ENCODE results near the gene TMA7. TPM values are rescaled to one million over a fixed set of nuclear protein-coding genes. Genes with fewer than 3 reads are reported as not detected.

The TMA7 gene
- total and polyA plus RNA-seq, 2 of the 13 experiments (the other 11 are each of a cell fraction or from before 2014, with no cell fraction given), result 100 to 486 TPM

DNA sequence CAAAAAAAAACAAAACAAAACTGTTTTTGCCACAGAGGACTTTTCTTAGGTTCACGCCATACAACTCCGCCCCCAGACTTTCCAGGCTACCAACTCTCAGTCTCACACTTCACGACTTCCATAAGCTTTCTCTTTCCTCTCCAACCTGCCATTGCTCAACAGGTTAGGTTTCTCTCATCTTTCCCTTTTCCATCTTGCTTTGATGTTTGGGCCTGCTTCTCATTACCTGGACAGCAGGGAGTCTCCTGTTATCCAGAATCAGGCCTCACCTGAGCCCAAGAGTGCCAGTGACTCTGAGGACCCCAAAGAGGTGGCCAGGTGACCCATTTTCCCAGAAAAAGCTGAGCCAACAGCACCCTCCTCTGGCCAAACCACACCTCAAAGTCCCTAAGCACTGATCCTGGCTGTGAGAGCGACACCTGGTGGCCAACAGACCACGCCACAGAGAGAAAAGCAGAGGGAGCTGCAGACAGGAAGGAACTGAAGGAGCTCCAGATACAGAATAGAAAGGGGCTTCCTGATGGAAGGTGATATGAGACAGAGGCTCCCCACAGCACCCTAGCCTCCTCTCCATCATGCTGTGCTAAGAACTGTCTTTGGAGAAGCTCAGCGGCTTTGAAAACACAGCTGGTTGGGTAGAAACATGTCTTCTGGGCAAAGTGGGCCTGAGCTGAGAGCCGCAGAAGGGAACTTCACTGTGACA, 4.1 kb upstream of the TMA7 start (continued):
- 0 out of 2 replicates have a peak, but pooled peaks have one; percentile 25 for TF ChIP-seq ZSCAN25 (CRISPR knock-in tag; IDR thresholded peaks at IDR 0.05)
- no peak for TF ChIP-seq ARNTL (CRISPR knock-in tag; IDR thresholded peaks at IDR 0.05)
- no peak for TF ChIP-seq ZNF768 (CRISPR knock-in tag; IDR thresholded peaks at IDR 0.05)
- peak; percentile 71 for TF ChIP-seq GATAD2A (CRISPR knock-in tag; IDR thresholded peaks at IDR 0.05)
- TF ChIP-seq, protein P1, sequence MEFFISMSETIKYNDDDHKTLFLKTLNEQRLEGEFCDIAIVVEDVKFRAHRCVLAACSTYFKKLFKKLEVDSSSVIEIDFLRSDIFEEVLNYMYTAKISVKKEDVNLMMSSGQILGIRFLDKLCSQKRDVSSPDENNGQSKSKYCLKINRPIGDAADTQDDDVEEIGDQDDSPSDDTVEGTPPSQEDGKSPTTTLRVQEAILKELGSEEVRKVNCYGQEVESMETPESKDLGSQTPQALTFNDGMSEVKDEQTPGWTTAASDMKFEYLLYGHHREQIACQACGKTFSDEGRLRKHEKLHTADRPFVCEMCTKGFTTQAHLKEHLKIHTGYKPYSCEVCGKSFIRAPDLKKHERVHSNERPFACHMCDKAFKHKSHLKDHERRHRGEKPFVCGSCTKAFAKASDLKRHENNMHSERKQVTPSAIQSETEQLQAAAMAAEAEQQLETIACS (CRISPR knock-in tag; IDR thresholded peaks at IDR 0.05), result no peak
- TF ChIP-seq CEBPB (IDR thresholded peaks at IDR 0.05; ENCODE audit: borderline replicate concordance, low read depth, low read length), result no peak
- peak; percentile 36; the same call in 1 of the 2 replicates for TF ChIP-seq BHLHE40 (IDR thresholded peaks at IDR 0.05; ENCODE audit: low read length)
- TF ChIP-seq, protein P2, sequence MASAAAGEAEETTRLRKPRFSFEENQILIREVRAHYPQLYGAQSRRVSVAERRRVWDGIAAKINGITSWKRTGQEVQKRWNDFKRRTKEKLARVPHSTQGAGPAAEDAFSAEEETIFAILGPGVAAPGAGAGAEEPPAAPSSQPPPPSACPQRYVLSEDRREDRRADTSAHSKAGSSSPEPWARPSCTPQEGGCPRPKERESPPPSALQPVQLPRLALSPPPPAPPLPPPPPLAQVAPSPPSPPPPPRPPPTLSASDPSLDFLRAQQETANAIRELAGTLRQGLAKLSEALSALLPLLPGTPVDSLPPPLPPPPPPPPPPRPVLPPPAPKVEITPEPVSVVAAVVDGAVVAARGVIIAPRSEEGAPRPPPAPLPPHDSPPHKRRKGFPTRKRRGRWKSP (CRISPR knock-in tag; IDR thresholded peaks at IDR 0.05), result no peak; the same call in 1 of the 2 replicates
- TF ChIP-seq TBX2 (CRISPR knock-in tag; IDR thresholded peaks at IDR 0.05; ENCODE audit: borderline replicate concordance), result no peak
- TF ChIP-seq ZMYM4 (CRISPR knock-in tag; IDR thresholded peaks at IDR 0.05), result peak; percentile 62
- no peak for TF ChIP-seq TOE1 (CRISPR knock-in tag; IDR thresholded peaks at IDR 0.05)
- no peak for TF ChIP-seq ZNF83 (CRISPR knock-in tag; IDR thresholded peaks at IDR 0.05; ENCODE audit: borderline replicate concordance)
- TF ChIP-seq RBFOX2 (IDR thresholded peaks at IDR 0.05; ENCODE audit: low read depth, low read length), result no peak
- TF ChIP-seq SRSF1 (optimal IDR thresholded peaks at IDR 0.05; ENCODE audit: low read depth, low read length), result no peak
- TF ChIP-seq SP4 (CRISPR knock-in tag; IDR thresholded peaks at IDR 0.05), result no peak
- TF ChIP-seq, protein P3, sequence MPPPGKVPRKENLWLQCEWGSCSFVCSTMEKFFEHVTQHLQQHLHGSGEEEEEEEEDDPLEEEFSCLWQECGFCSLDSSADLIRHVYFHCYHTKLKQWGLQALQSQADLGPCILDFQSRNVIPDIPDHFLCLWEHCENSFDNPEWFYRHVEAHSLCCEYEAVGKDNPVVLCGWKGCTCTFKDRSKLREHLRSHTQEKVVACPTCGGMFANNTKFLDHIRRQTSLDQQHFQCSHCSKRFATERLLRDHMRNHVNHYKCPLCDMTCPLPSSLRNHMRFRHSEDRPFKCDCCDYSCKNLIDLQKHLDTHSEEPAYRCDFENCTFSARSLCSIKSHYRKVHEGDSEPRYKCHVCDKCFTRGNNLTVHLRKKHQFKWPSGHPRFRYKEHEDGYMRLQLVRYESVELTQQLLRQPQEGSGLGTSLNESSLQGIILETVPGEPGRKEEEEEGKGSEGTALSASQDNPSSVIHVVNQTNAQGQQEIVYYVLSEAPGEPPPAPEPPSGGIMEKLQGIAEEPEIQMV (CRISPR knock-in tag; IDR thresholded peaks at IDR 0.05; ENCODE audit: low read depth), result 0 out of 2 replicates have a peak, but pooled peaks have one; percentile 30
- TF ChIP-seq NR2F2 (IDR thresholded peaks at IDR 0.05; ENCODE audit: borderline replicate concordance, low read depth), result no peak
- TF ChIP-seq SMC3 (IDR thresholded peaks at IDR 0.05; ENCODE audit: low read length), result peak; percentile 100
- TF ChIP-seq CREB1 (IDR thresholded peaks at IDR 0.05), result no peak
- no peak; the same call in 1 of the 2 replicates for TF ChIP-seq CREB1 (CRISPR knock-in tag; IDR thresholded peaks at IDR 0.05)
- TF ChIP-seq RORA (CRISPR knock-in tag; IDR thresholded peaks at IDR 0.05), result no peak
- TF ChIP-seq, protein P4, sequence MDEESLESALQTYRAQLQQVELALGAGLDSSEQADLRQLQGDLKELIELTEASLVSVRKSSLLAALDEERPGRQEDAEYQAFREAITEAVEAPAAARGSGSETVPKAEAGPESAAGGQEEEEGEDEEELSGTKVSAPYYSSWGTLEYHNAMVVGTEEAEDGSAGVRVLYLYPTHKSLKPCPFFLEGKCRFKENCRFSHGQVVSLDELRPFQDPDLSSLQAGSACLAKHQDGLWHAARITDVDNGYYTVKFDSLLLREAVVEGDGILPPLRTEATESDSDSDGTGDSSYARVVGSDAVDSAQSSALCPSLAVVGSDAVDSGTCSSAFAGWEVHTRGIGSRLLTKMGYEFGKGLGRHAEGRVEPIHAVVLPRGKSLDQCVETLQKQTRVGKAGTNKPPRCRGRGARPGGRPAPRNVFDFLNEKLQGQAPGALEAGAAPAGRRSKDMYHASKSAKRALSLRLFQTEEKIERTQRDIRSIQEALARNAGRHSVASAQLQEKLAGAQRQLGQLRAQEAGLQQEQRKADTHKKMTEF (CRISPR knock-in tag; IDR thresholded peaks at IDR 0.05), result peak; percentile 45; the same call in 1 of the 2 replicates
- no peak for TF ChIP-seq ZNF543 (CRISPR knock-in tag; IDR thresholded peaks at IDR 0.05)
- no peak for TF ChIP-seq HHEX (CRISPR knock-in tag; IDR thresholded peaks at IDR 0.05)
- TF ChIP-seq, protein P5, sequence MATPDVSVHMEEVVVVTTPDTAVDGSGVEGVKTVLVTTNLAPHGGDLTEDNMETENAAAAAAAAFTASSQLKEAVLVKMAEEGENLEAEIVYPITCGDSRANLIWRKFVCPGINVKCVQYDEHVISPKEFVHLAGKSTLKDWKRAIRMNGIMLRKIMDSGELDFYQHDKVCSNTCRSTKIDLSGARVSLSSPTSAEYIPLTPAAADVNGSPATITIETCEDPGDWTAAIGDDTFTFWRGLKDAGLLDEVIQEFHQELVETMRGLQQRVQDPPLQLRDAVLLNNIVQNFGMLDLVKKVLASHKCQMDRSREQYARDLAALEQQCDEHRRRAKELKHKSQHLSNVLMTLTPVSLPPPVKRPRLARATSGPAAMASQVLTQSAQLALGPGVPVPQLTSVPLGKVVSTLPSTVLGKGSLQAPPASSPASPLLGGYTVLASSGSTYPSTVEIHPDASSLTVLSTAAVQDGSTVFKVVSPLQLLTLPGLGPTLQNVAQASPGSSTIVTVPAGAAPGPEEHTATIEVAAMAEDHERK (CRISPR knock-in tag; IDR thresholded peaks at IDR 0.05; ENCODE audit: low read depth), result no peak
- TF ChIP-seq IKZF1 (IDR thresholded peaks at IDR 0.05), result no peak
